Measurements from ENCODE around the gene MFSD8. TPM values are rescaled to one million over a fixed set of nuclear protein-coding genes. Genes with fewer than 3 reads are reported as not detected.

The MFSD8 gene
- total RNA-seq, 1 experiment from 2014 or later, result 24.0 TPM

DNA sequence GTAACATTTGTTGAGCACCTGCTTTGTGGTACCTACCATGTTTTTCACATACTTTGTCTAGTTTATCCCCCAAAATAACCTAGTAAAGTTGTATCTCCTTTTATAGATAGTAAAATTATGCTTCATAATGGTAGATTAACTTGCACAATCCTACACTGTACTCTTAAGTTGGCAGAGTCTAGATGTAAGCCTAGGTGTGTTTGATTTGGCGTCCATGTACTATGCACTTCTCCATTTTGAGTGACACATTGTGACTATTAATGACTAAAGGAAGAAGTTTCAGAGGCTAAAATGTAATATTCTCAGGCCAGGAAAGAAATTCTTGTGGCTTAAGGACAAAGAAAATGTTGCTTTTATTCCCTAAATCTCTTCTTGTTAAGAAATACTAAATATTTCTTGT, 68.9 kb downstream of the MFSD8 start:
- no peaks in the 10 kb centered on the region for H3K79me2 ChIP-seq (ENCODE audit: insufficient read depth, low read length)
- DNase-seq, result no peak
- peaks cover 2 to 3% of the 10 kb centered on the region in 2 experiments; a peak in 2 of 5 replicates for H3K9me3 Mint-ChIP-seq
- no peaks in the 10 kb centered on the region for H3K27me3 Mint-ChIP-seq (ENCODE audit: low read depth)
- no peak overlapping the region for H3K4ac ChIP-seq (ENCODE audit: low read depth, low read length)
- no peak overlapping the region for H2BK20ac ChIP-seq (ENCODE audit: low read depth, low read length, poor library complexity, severe bottlenecking)
- no peak overlapping the region for H3K27ac Mint-ChIP-seq
- no peaks in the 10 kb centered on the region for H3K4me1 ChIP-seq (ENCODE audit: insufficient read depth, low read length)
- no peak overlapping the region for H3K23ac ChIP-seq (ENCODE audit: insufficient read length, low read depth, low read length)
- WGBS (ENCODE audit: extremely low coverage, insufficient read length, low lambda C conversion rate), result no CpG with 5 or more reads among the region's 1 CpG
- H3K79me1 ChIP-seq (ENCODE audit: insufficient read depth, low read depth, low read length, poor library complexity, severe bottlenecking), result no peaks in the 10 kb centered on the region
- H3K9me3 ChIP-seq (ENCODE audit: control insufficient read depth, low read depth, low read length), result no peaks in the 10 kb centered on the region
- no peak overlapping the region for H2BK120ac ChIP-seq (ENCODE audit: low read depth, low read length, poor library complexity, severe bottlenecking)
- no peak overlapping the region for H3K14ac ChIP-seq (ENCODE audit: insufficient read depth, low read length)
- H3K4me3 Mint-ChIP-seq, result no peak overlapping the region
- H3K23me2 ChIP-seq (ENCODE audit: insufficient read length, low read depth, low read length, poor library complexity, severe bottlenecking), result no peaks in the 10 kb centered on the region
- H3K9ac ChIP-seq (ENCODE audit: extremely low read depth, insufficient read length, low read length), result no peak overlapping the region
- H3K4me2 ChIP-seq (ENCODE audit: insufficient read depth, insufficient read length, low read length), result no peak overlapping the region
- TF ChIP-seq, protein P1, sequence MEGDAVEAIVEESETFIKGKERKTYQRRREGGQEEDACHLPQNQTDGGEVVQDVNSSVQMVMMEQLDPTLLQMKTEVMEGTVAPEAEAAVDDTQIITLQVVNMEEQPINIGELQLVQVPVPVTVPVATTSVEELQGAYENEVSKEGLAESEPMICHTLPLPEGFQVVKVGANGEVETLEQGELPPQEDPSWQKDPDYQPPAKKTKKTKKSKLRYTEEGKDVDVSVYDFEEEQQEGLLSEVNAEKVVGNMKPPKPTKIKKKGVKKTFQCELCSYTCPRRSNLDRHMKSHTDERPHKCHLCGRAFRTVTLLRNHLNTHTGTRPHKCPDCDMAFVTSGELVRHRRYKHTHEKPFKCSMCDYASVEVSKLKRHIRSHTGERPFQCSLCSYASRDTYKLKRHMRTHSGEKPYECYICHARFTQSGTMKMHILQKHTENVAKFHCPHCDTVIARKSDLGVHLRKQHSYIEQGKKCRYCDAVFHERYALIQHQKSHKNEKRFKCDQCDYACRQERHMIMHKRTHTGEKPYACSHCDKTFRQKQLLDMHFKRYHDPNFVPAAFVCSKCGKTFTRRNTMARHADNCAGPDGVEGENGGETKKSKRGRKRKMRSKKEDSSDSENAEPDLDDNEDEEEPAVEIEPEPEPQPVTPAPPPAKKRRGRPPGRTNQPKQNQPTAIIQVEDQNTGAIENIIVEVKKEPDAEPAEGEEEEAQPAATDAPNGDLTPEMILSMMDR (conservative IDR thresholded peaks at IDR 0.05), result no peak
- no peak overlapping the region for H3K27ac ChIP-seq (ENCODE audit: insufficient read length, low read depth, low read length)
- H2AK5ac ChIP-seq (ENCODE audit: insufficient read length, low read length), result no peak overlapping the region
- H2BK15ac ChIP-seq (ENCODE audit: low read depth, low read length), result no peak overlapping the region
- H3K27me3 ChIP-seq (ENCODE audit: insufficient read depth, low read length), result no peaks in the 10 kb centered on the region
- H3K18ac ChIP-seq (ENCODE audit: insufficient read length, low read depth, low read length), result no peak overlapping the region
- H3K56ac ChIP-seq (ENCODE audit: insufficient read length, low read depth, low read length), result no peak overlapping the region
- no peaks in the 10 kb centered on the region for H3K4me1 Mint-ChIP-seq
- no peak overlapping the region for H4K8ac ChIP-seq (replicated peaks; ENCODE audit: insufficient read length, low read depth, low read length)
- H2BK5ac ChIP-seq (ENCODE audit: insufficient read length, low read length), result no peak overlapping the region
- no peaks in the 10 kb centered on the region for H4K20me1 ChIP-seq (ENCODE audit: control insufficient read depth, insufficient read depth, insufficient read length)
- no peak overlapping the region for H2AFZ ChIP-seq (ENCODE audit: low read length)
- no peak overlapping the region for H3T11ph ChIP-seq (ENCODE audit: low read length)
- no peak overlapping the region for H4K91ac ChIP-seq (ENCODE audit: insufficient read length, low read depth, low read length)
- no peak overlapping the region for H2BK12ac ChIP-seq (ENCODE audit: insufficient read length, low read depth, low read length)
- H4K5ac ChIP-seq (ENCODE audit: insufficient read length, low read depth, low read length), result no peak overlapping the region
- H3K36me3 Mint-ChIP-seq (ENCODE audit: insufficient read depth in 1 of 3, low read depth in 3 of 3), result peaks cover 28 to 73% (median 63%) of the 10 kb centered on the region in 3 experiments

Measured in H9 (cell line).